GM13977 (cell line): ENCODE measurements around the gene IPO7.
"Not testable (repeated sequence)": the region's sequence is repeated elsewhere in the genome, so short reads cannot be mapped to it uniquely, and the experiment has no call there.

Experiments used
- DNase-seq: peaks from one replicate; pipeline ENCODE4 v3.0.0; 2012; ENCODE audit warnings: low spot score
- in situ Hi-C: fragments of 300-500 bp; cut with MboI; formaldehyde crosslinking; loops from one replicate; pipeline ENCODE4 v1.12.0; 2022; ENCODE audit warnings: low sequenced_read_pairs, low pct_unique_long_range_greater_than_20kb, mixed read lengths, inconsistent platforms; ENCODE audit not compliant: unreplicated experiment
- TF ChIP-seq, protein P1 (sequence below): IDR thresholded peaks from 2 replicates; pipeline ENCODE4 v1.5.1; 2012; ENCODE audit warnings: mild to moderate bottlenecking, control low read depth; ENCODE audit not compliant: insufficient read depth; ENCODE audit errors: extremely low read depth, missing control alignments

The IPO7 gene

DNA sequence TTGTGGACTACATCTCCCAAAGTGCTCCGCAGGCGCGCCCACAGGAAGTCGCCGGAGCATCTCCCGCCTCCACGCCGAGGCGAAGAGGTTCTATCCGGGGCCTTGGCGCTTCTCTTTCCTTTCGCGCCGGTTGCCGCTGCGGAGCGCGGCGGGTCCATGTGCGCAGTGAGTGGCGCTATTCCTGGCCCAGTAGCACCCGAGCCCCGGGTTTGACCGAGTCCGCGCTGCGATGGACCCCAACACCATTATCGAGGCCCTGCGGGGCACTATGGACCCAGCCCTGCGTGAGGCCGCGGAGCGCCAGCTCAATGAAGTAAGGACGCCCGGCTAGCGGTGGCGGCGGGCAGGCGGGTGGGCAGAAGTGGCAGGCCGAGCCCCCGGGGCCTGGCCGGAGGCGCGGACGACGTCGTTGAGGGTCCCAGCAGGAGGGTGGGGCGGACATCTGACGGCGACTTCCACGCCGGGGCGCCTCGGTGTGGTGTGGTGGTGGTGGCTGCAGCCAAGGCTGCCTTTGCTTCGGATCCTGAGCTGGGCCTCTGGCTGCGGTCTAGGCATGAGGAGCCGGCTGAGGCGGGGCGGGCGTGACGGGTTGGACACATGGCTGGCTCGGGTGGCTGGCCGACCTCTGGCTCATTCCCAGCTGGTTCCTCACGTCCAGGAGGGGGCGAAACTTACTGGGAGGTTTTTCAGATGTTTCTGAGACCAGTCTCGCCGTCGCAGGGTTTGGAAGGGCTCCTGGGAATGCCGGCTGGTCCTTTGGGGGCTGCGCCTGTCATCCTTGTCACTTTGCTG, at the start of gene IPO7:
TSS of gene IPO7 (plus strand) at position 118 of the 792 bp plus-strand sequence. CDS start at position 230, 112 bp downstream.
- peak; percentile 95 for DNase-seq
- TF ChIP-seq, protein P1, sequence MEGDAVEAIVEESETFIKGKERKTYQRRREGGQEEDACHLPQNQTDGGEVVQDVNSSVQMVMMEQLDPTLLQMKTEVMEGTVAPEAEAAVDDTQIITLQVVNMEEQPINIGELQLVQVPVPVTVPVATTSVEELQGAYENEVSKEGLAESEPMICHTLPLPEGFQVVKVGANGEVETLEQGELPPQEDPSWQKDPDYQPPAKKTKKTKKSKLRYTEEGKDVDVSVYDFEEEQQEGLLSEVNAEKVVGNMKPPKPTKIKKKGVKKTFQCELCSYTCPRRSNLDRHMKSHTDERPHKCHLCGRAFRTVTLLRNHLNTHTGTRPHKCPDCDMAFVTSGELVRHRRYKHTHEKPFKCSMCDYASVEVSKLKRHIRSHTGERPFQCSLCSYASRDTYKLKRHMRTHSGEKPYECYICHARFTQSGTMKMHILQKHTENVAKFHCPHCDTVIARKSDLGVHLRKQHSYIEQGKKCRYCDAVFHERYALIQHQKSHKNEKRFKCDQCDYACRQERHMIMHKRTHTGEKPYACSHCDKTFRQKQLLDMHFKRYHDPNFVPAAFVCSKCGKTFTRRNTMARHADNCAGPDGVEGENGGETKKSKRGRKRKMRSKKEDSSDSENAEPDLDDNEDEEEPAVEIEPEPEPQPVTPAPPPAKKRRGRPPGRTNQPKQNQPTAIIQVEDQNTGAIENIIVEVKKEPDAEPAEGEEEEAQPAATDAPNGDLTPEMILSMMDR, result no peak
- in situ Hi-C loops, result no loop called here

DNA sequence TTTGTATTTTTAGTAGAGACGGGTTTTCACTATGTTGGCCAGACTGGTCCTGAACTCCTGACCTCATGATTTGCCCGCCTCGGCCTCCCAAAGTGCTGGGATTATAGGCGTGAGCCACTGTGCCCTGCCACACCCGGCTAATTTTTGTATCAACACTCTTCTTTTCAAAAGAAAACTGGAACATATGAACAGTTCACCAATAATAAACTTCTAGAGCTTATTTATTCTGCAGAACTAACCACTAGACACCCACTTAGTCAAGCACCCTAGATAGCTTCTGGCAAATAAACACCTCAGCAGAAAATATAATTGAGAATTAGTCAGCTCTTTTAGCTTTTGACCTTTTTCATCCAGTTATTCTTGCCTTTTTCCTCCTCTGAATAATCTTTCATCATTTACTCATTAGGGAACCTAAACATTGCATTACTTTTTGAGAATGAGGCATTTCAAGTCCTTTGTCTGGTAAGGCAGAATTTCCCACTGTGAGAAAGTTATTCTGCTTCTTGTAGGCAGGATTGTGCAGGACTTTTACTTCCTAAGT, 42.7 kb upstream of the IPO7 start:
- no peak for DNase-seq
- in situ Hi-C loops, result no loop called here
- TF ChIP-seq, protein P1, result no peak

DNA sequence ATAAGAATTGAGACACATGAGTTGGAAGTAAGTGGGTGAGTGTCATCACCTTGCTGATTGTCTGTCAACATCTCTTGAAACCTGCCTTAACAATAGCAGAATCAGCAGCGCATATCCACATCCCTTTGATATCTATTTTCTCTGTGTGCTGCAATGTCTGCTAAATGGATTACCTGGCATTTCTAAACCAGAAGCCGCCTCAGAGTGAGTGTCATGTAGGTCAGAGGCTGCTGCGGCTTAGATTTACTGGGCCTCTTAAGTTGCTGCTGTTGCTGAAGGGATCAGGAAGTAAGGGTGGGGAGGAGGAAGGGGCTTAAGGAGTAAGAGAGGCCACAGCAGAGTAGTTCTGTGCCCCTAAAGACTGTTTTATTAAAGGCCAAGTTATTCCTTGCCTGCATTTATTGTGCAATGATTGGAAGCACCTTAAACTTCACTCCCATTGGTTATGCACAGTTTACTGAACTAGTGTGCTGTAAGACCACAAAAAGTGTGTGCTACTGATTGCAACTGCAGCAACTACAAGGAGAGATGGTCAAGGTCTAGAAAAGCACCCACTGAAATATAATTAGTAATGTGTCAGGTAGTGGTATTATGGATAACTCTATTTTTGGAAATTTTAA, 40.3 kb upstream of the IPO7 start:
- DNase-seq, result no peak
- TF ChIP-seq, protein P1, result no peak

DNA sequence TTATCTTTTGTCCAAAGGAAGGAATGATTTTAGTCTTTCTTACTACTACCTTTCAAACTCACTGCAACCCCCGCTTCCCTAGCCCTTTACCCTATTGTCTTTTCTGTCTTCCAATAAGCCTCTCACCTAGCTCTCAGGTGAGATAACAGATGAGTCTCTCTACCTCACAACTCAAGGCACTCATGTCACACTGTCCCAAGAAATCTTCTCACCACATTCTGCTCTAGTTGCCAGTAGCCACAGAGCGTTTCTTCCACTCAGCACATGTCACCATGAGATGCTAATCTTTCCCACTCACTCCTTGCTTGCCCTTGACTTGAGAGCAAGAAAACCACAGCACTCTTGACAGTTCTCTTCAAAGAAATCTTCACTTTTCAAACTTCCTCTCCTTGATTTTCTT, 37.4 kb upstream of the IPO7 start:
- no peak for DNase-seq
- in situ Hi-C loops, result no loop called here
- TF ChIP-seq, protein P1, result no peak

More for the DNA sequence above, 40.3 kb upstream of the IPO7 start:
- in situ Hi-C loops, result no loop called here

DNA sequence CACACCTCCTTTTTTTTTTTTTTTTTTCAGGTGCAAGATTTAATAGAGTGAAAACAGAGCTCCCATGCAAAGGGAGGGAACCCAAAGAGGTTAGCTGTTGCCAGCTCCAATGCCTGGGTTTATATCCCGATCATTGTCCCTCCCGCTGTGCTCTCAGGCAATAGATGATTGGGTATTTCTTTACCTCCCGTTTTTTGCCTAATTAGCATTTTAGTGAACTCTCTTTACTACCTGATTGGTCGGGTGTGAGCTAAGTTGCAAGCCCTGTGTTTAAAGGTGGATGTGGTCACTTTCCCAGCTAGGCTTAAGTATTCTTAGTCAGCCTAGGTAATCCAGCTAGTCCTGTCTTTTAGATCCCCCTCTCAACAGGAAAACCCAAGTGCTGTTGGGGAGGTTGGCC, 36.7 kb upstream of the IPO7 start:
- in situ Hi-C loops, result not testable (repeated sequence)

DNA sequence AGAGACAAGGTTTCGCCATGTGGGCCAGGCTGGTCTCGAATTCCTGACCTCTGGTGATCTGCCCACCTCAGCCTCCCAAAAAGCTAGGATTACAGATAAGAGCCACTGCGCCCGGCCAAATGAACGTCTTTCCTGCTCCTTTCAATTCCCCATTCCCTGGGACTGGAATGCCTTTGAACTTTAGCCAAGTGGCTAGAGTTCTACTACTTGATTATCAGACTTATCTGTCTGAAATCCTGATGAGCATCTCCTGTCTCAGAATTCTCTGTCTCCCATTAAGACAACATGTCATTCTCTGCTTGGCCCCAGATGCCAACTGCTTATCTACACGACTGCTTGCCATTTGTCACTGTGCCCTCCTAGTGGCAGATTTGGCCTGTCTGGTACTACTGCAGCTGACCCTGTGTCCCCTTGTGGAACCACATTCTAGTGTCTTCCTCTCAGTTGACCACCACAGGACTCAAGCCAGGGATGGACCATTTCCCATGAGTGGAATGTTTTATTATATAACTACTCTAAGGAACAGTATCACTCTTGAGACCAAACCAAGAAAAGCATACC, 33.1 kb upstream of the IPO7 start:
- TF ChIP-seq, protein P1, result no peak
- in situ Hi-C loops, result no loop called here
- no peak for DNase-seq

More for the DNA sequence above, 36.7 kb upstream of the IPO7 start:
- DNase-seq, result not testable (repeated sequence)
